GM12872 (cell line): ENCODE results near the gene GPR139.

Experiments
- TF ChIP-seq, protein P1 (sequence below): IDR thresholded peaks from 3 replicates; pipeline ENCODE4 v1.5.1; 2011; ENCODE audit warnings: low read depth, mild to moderate bottlenecking, low read length, moderate library complexity; ENCODE audit not compliant: insufficient read depth

GPR139 gene

GRCh38 chr16:20053336-20053735 is 20.4 kb downstream of the GPR139 start:
- TF ChIP-seq, protein P1, sequence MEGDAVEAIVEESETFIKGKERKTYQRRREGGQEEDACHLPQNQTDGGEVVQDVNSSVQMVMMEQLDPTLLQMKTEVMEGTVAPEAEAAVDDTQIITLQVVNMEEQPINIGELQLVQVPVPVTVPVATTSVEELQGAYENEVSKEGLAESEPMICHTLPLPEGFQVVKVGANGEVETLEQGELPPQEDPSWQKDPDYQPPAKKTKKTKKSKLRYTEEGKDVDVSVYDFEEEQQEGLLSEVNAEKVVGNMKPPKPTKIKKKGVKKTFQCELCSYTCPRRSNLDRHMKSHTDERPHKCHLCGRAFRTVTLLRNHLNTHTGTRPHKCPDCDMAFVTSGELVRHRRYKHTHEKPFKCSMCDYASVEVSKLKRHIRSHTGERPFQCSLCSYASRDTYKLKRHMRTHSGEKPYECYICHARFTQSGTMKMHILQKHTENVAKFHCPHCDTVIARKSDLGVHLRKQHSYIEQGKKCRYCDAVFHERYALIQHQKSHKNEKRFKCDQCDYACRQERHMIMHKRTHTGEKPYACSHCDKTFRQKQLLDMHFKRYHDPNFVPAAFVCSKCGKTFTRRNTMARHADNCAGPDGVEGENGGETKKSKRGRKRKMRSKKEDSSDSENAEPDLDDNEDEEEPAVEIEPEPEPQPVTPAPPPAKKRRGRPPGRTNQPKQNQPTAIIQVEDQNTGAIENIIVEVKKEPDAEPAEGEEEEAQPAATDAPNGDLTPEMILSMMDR = no peak

DNA sequence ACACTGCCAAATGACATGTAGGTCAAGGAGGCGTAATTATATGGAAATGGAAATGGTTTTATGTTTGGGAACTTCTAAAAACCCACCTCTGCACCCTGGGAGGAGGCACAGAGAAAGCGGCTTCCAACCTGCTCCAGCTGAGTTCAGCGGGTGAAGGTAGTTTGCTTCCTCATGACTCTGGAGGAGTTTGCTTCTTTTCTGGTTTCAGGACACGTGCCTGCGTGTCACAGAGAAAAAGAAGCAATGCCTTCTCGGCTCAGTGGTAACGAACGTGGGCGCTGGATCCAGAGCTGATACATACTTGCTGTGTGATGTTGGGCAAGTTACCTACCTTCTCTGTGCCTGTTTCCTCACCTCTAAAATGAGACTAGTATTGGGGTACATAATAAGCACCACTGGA is 22.1 kb downstream of the GPR139 start:
- TF ChIP-seq, protein P1 = no peak

GRCh38 chr16:20051147-20051546 is 22.5 kb downstream of the GPR139 start:
- TF ChIP-seq, protein P1 = no peak

- TF ChIP-seq, protein P1 = no peak
These were observed 23.9 kb downstream of the GPR139 start for GRCh38 chr16:20049831-20050230.

DNA sequence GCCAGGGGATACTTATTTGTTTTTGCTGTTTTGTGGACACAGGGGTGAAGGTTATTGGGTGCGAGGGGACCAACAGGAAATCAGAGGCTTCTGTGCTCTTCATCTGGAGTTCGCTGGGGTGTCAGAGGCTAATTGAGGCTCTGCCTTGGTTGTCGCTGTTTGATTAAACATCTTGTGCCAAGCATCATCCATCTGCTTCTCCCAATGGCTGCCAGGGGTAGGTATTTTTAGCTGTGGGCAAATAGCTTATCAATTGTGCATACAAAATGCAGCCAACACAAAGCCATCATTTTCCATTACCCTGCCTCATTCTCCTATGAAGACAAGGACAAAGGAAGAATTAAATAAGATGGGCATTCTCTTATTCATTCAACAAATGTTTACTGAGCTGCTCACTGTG is 27.8 kb downstream of the GPR139 start:
- TF ChIP-seq, protein P1 = no peak

- TF ChIP-seq, protein P1 = no peak
These were observed 30.8 kb downstream of the GPR139 start for GRCh38 chr16:20042848-20043247.

GRCh38 chr16:20041924-20042596 is 31.6 kb downstream of the GPR139 start:
- TF ChIP-seq, protein P1 = no peak

DNA sequence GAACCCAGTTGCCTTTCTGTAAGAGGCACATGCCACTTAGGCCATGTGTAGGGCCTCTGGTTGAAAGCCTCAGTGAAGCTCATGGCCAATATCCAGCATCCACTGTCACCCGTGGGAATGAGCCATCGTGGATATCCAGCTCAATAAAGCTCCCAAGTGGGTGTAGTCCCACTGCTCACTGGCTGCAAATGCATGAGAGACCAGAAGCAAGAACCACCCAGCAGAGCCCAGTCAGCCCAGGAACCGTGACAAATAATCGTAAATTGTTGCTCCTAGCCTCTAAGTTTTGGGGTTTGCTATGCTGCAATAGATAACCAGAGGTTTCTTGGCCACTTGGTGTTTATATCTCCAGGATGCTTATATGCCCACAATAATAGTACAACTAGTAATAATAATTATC is 33.7 kb downstream of the GPR139 start:
- TF ChIP-seq, protein P1 = no peak
